GM19025 (cell line): ENCODE data around the gene STYX.
"Not testable (repeated sequence)": the region's sequence is repeated elsewhere in the genome, so short reads cannot be mapped to it uniquely, and the experiment has no call there.

Experiments used
- ATAC-seq: cut with Tn5 transposase; IDR thresholded peaks from one replicate; pipeline ENCODE4 v1.9.1; 2021; ENCODE audit warnings: mild to moderate bottlenecking, low read depth, moderate library complexity; ENCODE audit not compliant: unreplicated experiment

Gene STYX

GRCh38 chr14:52723514-52724359 lies 6.2 kb upstream of the STYX start:
- no peak for ATAC-seq

GRCh38 chr14:52724360-52724644 lies 5.7 kb upstream of the STYX start:
- ATAC-seq: no peak

- not testable (repeated sequence) for ATAC-seq
Measured at GRCh38 chr14:52727509-52727908, 2.5 kb upstream of the STYX start.

- not testable (repeated sequence) for ATAC-seq
Measured at GRCh38 chr14:52729035-52729434, 931 bp upstream of the STYX start.

- no peak for ATAC-seq
Measured at GRCh38 chr14:52729585-52729924, 411 bp upstream of the STYX start.

GRCh38 chr14:52730709-52731111 lies 744 bp downstream of the STYX start:
- no peak for ATAC-seq

GRCh38 chr14:52733824-52734223 lies 3.9 kb downstream of the STYX start:
- ATAC-seq: no peak

- ATAC-seq: no peak
Measured at GRCh38 chr14:52735921-52736489, 6.0 kb downstream of the STYX start.

GRCh38 chr14:52738409-52738808 lies 8.4 kb downstream of the STYX start:
- no peak for ATAC-seq

- ATAC-seq: no peak
Measured at GRCh38 chr14:52740751-52741150, 10.8 kb downstream of the STYX start.

GRCh38 chr14:52741865-52742264 lies 11.9 kb downstream of the STYX start:
- peak; percentile 21 for ATAC-seq

- no peak for ATAC-seq
Measured at GRCh38 chr14:52748647-52749292, 18.8 kb downstream of the STYX start.

GRCh38 chr14:52755607-52756316 lies 25.8 kb downstream of the STYX start:
- no peak for ATAC-seq

GRCh38 chr14:52759145-52759544 lies 29.2 kb downstream of the STYX start:
- no peak for ATAC-seq

GRCh38 chr14:52762923-52763322 lies 33.0 kb downstream of the STYX start:
- ATAC-seq: not testable (repeated sequence)

GRCh38 chr14:52767058-52767833 lies 37.3 kb downstream of the STYX start:
- no peak for ATAC-seq

GRCh38 chr14:52769887-52770286 lies 39.9 kb downstream of the STYX start:
- ATAC-seq: no peak

- ATAC-seq: no peak
Measured at GRCh38 chr14:52776816-52777215, 46.9 kb downstream of the STYX start.

GRCh38 chr14:52778702-52779101 lies 48.7 kb downstream of the STYX start:
- no peak for ATAC-seq

- no peak for ATAC-seq
Measured at GRCh38 chr14:52780893-52781292, 50.9 kb downstream of the STYX start.

GRCh38 chr14:52781629-52782028 lies 51.7 kb downstream of the STYX start:
- ATAC-seq: no peak
